Measurements from ENCODE around the gene CACNA1E.

CACNA1E gene

DNA sequence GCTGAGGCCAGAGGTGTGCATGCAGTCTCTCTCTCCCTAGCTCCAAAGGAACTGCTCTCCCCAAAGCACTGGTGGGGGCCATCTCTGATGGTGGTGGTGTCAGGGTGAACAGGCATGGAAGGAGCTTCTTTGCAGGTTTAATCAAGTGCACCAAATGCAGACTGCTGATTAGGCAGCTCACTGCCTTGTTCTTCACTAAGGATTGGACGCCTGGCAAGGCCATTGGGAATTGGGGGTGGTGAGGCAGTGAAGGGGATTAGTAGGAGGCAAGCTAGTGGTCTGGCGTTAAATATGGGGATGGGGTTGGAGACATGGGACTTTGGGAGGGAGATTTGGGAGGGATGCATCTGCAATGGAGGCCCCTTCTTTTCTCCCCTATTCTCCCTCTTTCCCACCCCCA is 1.5 kb downstream of the CACNA1E start:
- no peak for DNase-seq (ENCODE audit: low read depth in 2 of 2, low spot score in 1 of 2)

DNA sequence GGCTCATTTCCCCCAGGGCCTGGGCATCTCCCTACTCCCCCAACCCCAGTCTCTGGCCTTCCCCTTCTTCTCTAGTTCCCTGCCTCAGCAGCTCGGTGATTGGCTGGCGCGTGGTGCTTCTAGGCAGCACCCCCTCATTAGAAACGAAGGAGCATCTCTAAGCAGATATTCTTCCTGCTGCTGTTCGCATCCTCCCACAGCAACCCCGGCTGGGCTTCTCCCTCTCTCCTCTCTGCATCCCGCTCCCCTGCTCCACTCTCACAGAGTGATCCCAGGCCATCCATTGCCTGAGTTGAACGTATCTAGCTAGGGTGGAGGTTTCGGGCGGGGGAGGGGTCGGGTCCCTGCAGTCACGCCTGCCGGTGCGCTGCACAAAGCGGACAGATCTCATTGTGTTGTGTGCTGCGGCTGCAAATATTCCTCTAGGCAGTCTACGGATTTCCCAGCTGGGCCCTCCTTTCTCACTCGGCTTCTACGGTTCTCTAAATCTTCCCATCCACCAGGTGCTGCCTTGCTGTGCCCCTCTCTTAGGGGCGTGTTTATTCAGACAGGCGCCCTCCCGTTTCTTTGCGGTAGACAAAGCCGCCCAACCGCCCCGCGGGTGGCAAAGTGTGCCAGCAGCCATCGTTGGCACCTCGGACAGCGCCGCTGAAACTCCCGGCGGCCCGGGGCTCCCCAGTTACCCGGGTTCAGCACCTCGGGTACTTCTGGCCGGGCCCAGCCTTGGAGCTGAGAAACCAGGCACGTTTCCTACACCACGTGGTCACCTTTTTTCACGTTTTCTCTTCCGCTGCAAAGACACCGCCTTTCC is 2.2 kb downstream of the CACNA1E start:
- DNase-seq (ENCODE audit: low read depth in 2 of 2, low spot score in 1 of 2): no peak

DNA sequence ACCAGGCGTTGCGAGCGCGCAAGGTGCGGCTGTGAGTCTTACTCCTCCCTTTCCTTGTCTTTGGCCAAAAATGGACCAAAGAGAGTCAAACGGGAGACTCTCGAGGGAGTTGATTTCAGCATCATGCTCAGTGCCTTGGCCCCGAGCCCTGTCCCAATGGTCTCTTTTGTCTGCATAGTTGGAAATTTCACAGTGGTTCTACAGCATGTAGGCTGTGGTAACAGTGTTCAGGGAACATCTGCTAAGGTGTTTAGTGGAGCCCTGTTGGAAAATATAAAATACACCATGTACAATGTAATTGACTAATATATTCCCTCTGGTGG is 2.7 kb downstream of the CACNA1E start:
- no peak for DNase-seq (ENCODE audit: low read depth in 2 of 2, low spot score in 1 of 2)

DNA sequence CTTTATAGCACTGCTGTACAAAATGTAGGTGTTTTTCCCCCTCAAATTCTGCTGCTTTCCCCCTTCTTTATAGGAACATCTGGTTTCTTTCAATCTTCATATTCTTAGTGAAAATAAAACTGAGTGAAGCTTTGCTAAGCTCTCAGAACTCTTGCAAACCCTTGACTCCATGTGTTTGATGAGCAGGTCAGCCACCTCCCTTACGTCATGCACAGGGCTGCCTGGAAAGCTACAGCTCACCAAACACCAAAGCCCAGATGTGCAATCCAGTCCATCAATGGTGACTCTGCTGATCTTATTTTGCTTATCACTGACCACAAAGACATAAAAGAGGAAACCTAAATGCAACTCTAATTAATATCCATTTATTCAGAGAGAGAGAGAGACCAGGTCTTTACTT is 5.5 kb downstream of the CACNA1E start:
- no peak for DNase-seq (ENCODE audit: low read depth in 2 of 2, low spot score in 1 of 2)

DNA sequence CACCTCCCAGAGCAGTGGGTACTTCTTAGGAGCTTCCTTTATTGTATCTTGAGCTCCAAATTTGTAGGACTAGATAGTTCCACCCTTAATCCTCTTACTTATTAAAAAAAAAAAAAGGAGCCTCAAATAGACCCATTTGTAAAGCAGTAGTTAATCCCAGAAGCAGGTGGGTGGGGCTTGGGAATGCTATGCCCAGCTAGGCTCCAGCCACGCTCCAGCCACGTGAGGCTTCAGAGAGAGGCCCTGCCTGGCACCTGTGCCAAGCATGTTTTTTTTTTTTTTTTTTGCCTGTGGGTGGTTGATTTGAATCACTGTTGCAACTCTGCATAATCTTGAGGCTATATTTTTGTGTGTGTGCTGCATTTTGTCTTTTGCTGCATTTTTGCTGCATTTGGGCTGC is 7.0 kb downstream of the CACNA1E start:
- DNase-seq (ENCODE audit: low read depth in 2 of 2, low spot score in 1 of 2): no peak

DNA sequence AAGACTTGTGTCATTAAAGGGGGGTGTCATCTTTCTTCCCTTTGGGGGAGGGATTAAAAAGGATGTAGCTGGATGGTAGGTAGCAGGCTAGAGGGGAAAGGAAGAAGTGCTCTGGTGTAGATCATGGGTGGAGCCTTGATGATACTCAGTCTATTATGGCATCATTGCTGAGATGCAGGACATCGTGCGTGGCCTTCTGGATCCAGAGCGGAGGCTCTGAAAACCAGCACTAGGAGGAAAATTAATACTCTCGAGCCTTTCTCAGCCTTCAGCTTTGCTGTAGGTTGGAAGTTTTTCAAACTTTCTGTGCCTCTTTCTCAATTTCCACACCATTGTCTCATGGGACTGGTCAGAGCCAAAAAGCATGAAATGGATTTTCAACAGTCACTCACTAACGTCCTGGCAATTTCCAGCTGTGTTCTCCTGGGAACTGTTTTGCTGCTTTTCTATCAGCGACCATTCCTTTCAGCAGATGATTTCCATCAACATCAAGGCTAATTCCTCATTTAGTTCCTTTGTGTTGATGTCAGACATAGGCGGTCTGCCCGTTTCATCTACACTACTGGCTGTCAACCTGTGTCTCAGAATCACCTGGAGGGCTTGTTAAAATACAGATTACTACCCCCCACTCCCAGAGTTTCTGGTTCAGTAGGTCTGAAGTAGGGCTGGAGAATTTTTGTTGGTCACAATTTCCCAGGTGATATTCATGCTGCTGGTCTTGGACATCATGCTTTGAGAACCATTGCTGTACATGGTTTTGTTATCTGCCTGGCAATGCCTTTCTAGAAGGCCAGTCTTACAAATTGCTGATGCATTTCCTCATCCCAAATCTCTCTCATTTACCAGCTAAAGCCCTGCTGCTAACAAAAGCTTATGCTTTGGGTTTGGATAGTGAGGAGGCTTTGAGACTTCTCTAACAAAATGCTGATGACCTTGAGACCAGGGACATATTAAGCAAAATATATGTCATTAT is 7.7 kb downstream of the CACNA1E start:
- DNase-seq (ENCODE audit: low read depth in 2 of 2, low spot score in 1 of 2): no peak

DNA sequence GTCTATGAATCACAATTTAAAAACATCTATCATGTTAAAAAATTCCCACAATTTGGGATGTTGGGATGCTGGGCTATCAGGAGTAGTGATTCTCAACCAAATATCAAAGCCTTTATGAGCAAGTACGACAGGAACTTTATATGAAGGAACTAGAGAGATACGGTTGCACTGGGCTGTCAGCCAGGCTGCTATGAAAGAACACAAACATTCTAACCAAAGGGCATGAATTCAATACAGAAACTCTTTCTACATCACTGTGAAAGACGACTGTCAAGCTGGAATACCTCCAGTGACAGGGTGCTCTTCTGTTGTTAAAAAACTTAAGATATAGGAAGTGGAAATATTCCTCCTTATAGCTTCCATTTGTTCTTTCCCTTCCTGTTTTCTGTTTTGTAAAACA is 9.8 kb downstream of the CACNA1E start:
- DNase-seq (ENCODE audit: low read depth in 2 of 2, low spot score in 1 of 2): no peak

DNA sequence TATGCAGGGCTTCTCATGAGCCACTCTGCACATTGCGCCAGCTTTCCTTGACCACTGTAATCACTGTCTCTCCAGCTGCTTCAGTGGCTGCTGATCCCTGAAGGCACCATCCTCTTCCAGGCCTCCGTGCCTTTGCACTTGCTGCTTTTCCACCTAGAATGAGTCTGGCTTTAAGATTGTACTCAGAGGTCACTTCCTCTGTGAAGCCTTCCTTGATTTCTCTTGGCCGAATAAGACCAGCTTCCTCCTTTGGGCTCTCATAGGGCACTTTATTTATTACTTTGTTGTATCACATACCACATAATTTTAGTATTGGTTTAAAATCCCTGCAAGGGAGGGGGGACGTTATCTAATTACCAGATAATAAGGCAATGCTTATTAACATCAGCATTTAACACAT is 10.6 kb downstream of the CACNA1E start:
- DNase-seq (ENCODE audit: low read depth in 2 of 2, low spot score in 1 of 2): no peak

DNA sequence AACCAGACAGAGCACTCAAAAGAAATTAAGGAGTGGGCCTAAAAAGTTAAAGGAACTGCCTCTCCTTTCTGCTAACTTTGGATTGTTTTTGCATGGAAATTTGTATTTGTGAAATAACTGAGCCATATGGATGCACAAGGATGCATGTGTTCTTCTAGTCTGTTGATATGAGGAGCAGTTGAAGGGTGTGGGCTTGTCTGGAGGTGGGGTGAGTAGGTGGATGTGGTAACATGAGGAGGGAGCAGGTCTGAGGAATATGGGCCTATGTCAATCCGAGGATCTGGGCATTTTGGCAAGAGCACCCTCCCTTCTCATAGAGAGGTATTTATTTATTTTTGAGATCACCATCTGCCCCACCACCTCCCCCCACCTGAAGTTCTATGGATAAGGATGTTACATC is 13.4 kb downstream of the CACNA1E start:
- DNase-seq (ENCODE audit: low read depth in 2 of 2, low spot score in 1 of 2): no peak

DNA sequence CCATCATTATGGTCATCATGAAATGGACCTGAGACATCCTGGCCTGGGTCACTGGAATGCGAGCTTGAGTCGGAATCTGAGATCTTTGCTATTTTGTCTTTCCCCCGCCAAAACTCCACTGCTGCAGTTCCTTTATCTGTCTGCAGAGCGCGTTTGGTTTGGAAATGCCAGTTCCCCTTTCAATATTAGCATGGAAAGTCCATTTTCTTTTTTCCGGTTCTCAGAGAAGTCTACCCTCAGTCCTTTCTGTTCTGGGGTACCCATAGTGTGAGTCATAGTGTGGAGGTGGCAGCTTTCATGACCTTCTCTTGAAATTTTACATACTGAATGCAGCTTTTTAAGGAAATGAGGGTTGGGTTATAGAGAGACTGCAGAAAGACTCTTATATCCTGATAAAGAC is 14.6 kb downstream of the CACNA1E start:
- DNase-seq (ENCODE audit: low read depth in 2 of 2, low spot score in 1 of 2): no peak

DNA sequence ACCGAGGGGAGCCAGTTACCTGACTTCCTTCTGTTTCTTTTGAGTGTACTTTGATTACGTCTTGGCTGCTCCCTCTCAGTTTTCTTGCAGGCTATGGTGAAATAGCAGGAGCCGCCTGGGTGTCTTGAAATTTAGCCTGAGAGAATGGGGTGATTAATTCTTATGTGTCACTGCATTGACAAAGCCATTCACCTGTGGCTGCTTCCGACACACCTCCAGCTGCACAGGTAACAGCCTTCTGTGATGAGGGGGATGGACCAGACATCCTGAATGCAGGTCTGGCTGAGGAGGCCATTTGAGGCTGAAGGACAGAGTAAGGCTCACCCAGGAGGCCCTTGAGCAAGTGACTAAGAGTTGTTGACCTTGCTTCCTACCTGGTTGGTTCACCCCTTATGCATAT is 16.5 kb downstream of the CACNA1E start:
- DNase-seq (ENCODE audit: low read depth in 2 of 2, low spot score in 1 of 2): no peak

DNA sequence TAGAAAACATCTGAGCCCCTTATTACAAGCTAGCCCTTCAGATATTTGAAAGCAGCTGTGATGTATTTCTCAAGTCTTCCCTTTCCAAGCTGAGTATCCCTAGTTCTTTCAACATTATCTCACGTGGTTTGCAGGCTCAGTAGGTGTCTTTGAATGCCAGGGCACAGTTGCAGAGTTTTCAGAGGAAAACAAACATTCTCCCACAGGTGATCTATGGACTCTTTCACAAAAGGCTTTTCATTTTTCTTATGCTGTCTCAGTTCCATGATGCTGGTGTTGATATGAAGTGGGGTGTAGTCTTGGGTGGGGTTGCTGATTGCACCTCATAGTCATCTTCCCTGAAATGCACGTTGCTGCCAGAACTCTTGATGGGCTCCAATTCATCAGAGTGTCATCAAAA is 17.3 kb downstream of the CACNA1E start:
- DNase-seq (ENCODE audit: low read depth in 2 of 2, low spot score in 1 of 2): no peak

DNA sequence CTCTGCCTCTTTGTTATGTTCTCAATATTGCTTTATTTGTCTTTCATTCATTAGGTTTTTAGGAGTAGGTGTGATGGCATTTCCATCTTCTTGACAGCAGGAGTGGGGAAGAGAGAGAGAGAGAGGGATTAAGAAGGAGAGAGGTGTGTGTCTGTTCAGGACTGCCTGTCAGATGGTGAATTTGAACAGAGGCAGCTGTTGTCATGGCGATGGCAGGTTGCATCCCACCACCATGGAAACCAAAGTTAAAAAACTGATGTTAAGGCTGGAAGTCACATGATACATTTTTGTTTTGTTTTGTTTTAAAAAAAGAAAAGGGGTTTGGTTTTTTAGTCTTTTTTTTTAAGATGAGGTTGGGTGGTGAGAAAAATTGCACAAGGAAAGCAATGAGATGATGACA is 18.3 kb downstream of the CACNA1E start:
- DNase-seq (ENCODE audit: low read depth in 2 of 2, low spot score in 1 of 2): no peak

DNA sequence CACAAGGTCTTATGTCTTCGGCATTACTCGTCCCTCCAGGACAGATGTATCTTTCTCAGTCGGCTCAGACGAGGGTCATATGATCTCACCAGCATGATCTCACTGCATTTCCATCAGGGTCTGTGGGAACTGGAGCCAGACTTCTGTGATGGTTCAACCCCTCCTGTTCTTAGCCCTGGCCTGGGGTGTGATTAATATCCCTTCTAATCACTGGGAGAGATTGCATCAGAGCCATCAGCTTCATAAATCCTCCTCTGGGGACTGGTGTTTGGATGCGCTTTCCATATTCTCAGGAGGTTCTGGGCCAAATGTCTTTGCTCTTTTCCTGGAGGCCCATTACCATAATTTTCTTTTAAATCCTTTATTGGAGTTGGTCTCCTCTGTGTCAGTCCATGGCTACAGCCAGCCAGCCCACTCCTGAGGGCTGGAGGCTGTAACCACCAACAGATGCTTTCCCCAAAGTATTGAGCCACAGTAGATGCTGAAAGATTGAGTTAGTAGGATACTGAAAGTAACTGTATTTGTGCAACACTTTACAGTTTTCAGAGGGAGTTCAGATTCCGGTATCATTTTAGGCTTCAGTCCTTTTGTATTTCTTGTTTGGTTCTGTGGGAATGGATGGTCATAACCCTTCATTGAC is 20.0 kb downstream of the CACNA1E start:
- no peak for DNase-seq (ENCODE audit: low read depth in 2 of 2, low spot score in 1 of 2)

DNA sequence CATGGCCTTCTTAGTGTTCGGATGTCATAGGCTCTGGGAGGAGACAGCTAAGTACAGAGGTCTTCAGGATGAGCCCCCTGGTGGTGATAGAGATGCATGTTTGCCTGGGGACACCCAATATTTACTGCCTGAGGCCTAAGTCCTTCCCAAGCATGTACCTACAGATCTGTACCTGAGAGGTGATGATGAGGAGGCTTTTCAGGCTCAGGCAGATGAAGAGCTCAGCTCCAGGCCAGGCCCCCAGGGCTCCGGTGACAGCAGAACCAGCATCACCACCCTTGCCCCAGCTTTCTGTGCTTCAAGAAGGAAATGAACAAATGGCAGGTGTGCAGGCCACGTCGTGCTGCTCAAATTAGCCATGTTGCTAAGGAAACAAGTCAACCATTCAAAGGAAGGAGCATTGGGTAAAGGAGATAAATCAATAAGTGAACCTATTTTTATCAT is 21.1 kb downstream of the CACNA1E start:
- no peak for DNase-seq (ENCODE audit: low read depth in 2 of 2, low spot score in 1 of 2)

DNA sequence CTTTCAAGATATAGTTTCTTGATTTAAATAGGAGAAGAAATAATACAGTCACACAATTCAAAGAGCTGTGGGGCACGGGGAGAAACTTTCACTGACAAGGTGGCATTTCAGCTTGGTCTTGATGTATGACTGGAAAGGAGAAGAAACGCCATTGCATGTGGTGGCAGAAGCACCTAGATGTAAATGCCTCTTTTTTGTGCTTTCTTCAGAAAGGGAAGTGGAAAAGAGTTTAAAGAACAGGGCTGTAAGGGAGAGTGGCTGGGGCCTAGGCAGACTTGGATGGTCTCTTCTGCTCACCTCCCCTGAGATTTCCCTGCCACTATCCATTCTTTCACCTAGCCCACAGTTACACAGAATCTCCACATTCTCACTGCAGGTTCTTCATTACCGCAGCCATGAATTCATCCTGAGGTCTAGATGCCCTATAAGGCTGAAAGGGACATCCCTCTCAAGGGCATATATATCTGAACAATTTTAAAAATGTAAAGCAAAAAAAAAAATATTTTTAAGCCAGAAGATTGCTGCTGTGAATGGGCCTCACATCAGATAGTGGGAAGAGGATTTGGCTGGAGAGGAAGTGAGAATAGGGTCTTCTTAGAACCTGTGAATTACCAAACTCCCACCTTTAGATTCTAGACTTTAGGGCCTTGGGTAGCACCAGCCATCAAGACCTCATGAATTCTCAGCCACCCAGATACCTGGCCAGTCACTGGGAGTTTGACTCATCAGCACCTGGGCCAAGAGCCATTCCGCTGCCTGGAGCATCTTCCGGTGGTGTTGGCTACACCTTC is 23.4 kb downstream of the CACNA1E start:
- DNase-seq (ENCODE audit: low read depth in 2 of 2, low spot score in 1 of 2): no peak

DNA sequence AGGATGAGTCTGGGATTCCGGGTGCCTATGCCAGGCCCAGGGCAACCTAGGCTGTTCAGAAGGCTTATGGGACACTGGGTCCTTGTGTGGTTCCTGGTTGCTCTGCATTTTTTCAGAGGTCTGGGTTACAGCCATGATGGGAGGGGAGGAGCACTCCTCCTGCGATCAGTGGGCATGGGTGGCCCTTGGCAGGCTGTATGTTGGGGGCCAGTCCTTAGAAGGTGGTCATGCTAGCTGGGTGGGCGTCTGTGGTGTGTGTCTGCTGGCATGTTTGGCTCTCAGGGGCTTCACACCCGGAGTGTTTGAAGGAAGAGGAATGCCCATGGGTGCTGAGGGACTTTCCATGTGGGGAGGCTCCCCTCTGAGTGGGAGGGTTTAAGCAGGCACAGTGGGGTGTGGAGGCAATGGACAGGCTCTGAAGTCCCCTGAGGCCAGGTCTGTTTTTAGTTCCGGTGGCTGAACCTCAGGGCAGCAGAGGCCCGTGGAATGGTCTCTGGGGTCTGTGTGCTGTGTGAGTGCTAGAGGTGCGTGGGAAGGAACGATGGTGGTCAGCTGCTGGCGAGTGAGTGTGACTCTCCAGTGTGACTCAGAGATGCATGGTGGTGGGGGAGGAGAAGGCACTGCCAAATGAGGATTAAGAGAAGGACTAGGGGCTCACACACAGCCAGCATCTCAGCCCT is 25.3 kb downstream of the CACNA1E start:
- no peak for DNase-seq (ENCODE audit: low read depth in 2 of 2, low spot score in 1 of 2)

DNA sequence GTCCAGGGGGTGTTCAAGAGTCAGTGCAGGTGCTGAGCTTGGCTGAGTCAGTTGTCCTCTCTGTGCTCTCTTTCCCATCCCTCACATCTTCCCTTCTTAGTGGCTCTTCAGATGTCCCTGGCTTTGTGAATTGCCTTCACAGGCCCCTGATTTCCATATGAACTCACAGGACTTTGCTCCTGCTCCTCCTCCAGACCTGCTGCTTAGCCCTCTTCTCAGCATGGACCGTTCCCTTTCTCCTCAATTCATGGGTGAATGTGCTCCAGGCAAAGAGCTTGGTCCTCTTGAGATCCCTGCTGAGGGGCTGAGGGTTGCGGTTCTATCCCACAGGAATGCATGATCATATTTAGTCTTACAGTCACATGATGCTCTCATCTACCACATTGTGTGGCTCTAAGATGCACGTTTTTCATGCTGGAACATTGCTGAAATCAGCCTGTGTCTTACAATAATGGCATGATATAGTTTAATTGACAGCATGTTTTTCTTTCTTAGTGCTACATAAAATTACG is 30.5 kb downstream of the CACNA1E start:
- no peak for DNase-seq (ENCODE audit: low read depth in 2 of 2, low spot score in 1 of 2)

DNA sequence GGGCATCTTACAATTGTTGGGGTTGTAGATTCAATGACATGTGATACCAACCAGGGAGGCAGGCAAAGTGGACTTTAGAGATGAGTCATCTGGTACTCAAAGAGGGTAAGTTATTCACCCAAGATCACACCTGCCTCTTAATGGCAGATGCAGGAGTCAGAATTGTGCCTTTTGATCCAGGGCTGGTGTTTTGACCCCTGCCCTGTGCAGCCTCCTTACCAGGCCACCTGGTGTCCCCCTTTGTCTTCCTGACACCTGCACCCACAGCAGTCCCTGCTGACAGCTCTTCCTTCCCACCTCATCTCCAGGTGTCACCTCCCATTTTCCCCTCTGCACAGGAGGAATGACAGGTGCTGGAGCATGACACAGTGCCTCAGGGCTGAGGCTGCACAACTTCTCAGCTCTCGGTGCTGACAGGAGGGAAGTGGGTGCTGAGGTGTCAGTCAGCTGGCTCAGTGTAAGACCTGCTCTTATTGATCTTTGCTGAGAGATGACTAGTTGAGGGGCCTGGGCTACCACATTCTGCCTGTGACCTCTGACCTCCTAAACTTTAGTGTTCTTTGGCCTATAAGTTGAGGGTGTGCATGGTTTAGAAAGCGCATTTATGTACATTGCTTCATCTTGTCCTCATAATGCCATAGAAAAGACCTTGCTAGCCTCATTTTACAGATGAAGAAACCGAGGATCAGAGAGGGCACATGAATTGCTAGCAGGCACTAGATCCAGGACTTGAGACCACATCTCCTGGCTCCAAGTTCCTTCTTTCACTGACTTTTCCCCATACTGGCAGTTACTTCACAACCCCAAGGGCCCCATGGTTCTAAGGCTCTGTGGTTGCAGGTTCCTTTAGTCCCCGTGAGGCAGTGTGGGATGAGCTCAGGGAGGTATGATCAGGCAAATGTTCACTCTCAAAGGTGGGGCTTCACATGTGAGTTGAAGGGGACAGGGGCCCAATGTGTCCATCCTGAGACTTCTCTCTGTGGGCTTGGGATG is 31.3 kb downstream of the CACNA1E start:
- DNase-seq (ENCODE audit: low read depth in 2 of 2, low spot score in 1 of 2): no peak

Data from stimulated activated CD8-positive, alpha-beta memory T cell treated with anti-CD3 and anti-CD28 coated beads, Interleukin-4, amount 100 ng/mL, for 1 hour (primary cell).